Fibroblast of the conjunctiva (primary cell): Measurements from ENCODE around the gene PPP3R1.

Experiments
- DNase-seq: peaks from one replicate; pipeline ENCODE4 v3.0.0-alpha.2; 2010; ENCODE audit warnings: low read depth

The PPP3R1 gene

DNA sequence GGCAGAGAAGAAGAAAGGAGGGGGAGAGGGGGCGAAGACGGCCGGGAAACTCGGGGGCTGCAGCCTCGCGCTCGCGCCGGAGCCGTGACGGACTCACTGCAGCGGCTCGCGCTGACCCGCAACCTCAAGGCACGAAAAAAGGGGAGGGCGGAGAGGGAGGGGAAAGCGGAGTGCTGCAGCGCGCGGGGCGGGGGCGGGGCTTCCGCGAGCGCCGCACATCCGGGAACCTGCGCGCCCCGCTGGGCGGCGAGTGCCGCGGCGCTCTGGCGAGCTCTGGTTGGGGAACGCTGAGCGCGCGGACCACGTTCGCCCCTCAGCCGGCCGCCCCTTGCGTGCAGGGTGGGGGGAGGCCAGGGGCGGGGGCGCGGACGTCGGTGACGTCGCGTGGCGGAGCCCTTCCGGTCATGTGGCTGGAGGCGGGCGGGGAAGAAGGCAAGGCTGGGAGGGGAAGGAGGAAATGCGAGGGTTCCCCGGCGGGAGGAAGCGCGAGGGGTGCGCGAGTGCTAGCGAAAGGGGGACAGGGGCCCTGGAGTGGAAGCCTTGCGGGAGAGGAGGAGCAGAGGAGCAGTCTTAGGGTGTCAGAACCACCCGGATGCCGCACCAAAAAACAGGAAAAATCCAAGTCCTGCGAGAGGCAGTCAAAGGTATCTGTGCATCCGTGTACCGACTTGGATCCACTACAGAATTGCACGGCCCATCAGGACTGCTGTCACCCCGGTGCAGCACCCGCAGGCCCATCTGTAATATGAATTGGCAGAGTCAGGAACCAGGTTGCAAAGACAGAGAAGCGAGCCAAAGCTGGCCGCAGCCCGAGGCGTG is at the start of gene PPP3R1:
Gene PPP3R1 (minus strand): TSS at position 133 of the 819 bp plus-strand sequence. CDS start 405 bp downstream, outside the sequence.
- DNase-seq: peak; percentile 93

GRCh38 chr2:68295516-68295915 is 43.2 kb upstream of the PPP3R1 start:
- DNase-seq: no peak

GRCh38 chr2:68294913-68295312 is 42.6 kb upstream of the PPP3R1 start:
- no peak for DNase-seq

GRCh38 chr2:68294187-68294586 is 41.9 kb upstream of the PPP3R1 start:
- DNase-seq: no peak

- no peak for DNase-seq
Observed at GRCh38 chr2:68293755-68294154, 41.4 kb upstream of the PPP3R1 start.

GRCh38 chr2:68293024-68293423 is 40.7 kb upstream of the PPP3R1 start:
- DNase-seq: no peak

- peak; percentile 10 for DNase-seq
Observed at GRCh38 chr2:68292108-68292710, 39.9 kb upstream of the PPP3R1 start.

DNA sequence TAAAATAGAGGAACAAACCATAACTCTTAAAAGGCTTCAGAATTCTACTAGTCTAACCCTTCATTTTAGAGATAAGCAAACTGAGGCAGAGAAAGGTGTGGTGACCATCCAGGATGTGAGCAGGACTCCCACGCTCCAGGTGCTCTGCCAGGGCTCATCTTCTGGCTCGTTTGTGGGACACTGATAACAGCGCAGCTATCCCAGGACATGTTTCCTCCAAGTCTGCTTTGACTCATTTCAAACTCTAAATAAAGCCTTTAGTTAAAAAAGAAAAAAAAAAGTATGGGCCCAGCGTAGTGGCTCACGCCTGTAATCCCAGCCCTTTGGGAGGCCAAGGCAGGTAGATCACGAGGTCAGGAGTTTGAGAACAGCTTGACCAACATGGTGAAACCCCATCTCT is 39.0 kb upstream of the PPP3R1 start:
- no peak for DNase-seq

DNA sequence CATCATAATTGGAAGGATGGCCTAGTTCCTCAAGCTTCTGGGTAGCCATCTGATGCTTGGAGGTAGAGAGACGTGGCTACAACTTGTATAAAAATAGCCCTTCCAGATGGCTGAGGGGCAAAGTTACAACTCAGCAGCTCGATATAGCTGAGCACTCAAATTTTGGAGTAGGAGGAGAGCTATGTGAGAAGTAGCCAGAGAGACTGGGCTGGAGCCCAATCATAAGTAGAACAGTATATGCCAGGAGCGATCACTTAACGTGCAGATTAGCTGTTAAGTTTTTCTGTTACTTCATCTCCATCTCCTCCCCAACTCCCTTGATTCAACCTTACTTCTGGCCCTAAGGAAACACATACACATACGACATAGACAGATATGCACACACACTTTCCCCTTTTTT is 38.6 kb upstream of the PPP3R1 start:
- DNase-seq: no peak

DNA sequence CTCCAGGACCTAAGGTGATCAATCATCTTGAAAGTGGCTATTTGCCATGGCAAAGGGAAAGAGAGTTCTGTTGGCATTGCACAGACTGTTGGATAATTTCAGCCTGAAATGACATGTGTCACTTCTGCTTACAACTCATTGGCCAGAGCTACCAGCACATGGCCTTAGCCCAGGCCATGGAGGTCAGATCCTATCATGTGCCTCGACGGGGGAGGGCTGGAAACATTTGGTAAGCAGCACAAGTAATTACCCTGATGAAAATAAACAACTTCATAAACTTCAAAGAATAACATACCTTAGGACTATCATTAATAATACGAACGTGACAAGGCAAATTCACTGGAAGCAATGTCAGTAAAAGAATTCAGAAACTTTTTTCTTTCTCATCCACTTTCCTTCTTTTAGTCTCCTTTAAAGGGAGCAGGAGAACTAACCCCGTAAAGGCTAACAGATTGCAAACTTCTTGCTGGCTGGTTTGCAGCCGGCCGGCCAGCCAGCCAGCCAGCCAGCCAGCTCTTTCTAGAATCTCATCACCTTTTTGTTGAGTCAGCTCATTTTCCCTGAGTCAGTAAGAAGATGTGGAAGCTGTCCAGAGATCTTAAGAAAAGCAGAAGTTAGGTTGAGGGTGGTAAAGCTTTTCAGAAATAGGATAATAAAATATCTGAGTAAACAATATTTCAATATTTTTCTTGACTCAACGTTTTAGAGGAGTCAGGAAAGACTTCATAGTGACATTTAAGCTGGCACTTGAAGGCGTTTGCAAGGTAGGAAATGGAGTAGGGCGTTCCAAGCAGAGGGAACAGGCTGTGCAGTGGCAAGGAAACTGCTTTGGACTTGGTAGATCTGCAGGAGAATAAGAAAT is 35.5 kb upstream of the PPP3R1 start:
- peak; percentile 38 for DNase-seq

DNA sequence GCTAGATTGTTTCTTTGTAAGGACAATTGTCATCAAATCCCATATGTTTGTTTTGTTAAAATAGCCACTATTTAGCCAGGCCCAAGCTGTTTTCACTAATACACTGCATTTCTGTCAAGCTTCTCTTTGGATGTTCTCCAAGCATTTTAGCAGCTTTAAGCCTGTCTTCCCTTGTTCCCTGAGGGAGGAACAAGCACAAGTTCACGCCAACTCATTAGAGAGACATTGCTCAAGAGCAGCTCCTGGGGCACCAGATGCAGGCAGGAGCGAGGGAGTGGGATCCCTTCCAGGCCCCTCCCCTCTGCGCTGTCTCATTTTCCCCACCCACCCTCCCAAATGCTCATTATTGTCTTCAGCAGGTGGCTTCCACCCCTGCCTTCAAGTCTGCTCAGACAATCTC is 32.6 kb upstream of the PPP3R1 start:
- peak; percentile 90 for DNase-seq

DNA sequence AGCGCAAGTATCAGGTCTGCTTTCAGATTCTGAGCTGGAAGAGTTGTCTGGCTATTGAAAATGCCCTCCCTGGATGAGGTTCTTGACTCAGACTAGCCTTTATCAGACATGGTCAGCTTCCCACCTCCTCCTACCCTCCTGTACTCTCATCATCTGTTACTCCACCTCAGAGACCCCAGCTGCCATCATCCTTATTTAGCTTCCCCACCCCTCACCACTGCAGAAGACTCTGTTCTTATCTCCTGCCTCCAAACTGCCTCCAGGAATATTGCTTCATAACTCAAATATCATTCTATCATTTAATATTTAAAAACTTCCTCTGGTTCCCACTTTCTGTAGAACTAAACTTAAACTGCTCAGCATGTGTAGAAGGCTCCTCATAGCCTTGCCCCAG is 31.1 kb upstream of the PPP3R1 start:
- no peak for DNase-seq

GRCh38 chr2:68282811-68283418 is 30.6 kb upstream of the PPP3R1 start:
- peak; percentile 14 for DNase-seq

GRCh38 chr2:68280796-68281195 is 28.5 kb upstream of the PPP3R1 start:
- no peak for DNase-seq

- no peak for DNase-seq
Observed at GRCh38 chr2:68280348-68280747, 28.0 kb upstream of the PPP3R1 start.

DNA sequence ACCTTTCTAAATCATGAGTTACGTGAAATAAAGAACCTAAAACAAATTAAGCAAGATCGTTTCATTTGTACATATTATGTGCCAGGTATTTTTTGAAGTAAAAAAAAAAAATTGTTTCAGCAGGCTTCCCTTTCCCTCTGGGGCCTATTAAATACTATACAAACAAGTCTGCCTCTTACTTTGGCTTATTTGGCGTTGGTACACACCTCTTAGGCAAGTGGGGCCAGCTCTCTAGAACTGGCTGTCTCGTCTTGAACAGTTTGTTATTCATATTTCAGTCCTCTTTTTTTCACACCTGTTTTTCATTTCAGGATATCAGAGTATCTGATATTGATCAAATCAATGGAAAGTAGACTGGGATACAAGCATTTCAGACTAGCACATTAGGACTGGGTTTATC is 27.4 kb upstream of the PPP3R1 start:
- no peak for DNase-seq

- DNase-seq: no peak
Observed at GRCh38 chr2:68278169-68278568, 25.8 kb upstream of the PPP3R1 start.

- no peak for DNase-seq
Observed at GRCh38 chr2:68274022-68274421, 21.7 kb upstream of the PPP3R1 start.

DNA sequence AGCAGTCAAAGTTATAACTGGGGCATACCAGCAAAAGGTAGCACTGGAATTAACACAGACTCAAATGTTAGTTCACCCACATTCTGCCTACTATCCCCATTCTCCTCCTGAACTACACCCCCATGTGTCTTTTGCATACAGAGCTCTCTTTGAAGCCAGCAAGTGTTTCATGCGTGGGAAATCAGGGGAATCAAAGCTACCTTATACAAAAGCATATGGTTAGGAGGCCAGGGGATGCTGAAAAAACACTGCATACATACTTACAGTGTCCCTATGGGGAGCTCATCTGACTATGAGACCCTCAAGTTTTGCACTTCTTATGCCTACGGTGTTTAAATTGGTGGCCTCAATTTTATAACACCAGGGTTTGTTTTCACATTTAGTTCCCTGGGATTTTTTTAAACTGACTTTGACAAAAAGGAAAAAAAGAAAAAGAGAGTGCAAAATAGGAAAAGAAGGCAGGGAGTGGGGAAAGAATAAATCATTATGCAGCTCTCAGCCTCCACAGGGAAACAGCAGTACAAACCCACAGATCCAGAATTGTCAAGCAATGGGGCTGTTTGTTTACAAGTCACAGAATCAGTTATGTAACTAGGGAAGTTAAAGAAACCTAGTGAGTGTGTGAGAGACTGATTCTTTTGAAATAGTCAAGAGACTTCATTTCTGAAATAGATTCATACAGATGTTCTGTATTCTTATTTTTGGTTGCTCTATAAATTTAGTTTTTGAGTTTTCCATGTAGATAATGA is 20.1 kb upstream of the PPP3R1 start:
- no peak for DNase-seq

DNA sequence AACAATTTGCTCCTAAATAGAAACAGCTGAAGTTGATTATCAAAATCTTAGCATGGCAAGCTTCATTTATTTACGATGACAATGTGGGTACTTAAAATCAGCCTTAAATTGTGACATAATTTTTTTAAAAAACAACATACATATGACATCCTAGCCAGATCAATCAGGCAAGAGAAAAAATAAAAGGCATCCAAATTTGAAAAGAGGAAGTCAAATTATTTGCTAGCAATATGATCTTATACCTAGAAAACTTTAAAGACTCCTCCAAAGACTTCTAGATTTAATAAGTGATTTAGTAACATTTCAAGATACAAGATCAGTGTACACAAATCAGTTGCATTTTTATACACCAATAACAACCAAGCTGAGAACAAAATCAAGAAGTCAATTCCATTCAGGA is 14.3 kb upstream of the PPP3R1 start:
- DNase-seq: no peak

DNA sequence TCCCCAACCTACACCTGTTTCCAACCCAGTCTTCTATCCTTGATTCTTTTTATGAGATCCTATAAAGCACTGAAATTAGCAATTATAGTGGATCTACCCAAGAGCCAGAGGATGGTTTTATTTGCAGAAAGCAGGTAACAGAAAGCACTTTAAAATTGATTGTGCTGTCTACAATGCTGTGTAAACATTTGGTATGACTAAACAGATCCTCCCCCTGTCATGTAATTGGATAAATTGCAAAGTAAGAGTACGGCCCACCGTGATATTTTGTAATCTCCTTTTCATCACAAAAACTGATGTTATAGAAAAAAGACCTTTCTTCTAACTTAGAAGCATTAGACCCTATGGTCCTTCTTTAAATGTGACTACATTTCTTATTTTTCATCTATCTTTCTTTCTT is 11.3 kb upstream of the PPP3R1 start:
- no peak for DNase-seq

DNA sequence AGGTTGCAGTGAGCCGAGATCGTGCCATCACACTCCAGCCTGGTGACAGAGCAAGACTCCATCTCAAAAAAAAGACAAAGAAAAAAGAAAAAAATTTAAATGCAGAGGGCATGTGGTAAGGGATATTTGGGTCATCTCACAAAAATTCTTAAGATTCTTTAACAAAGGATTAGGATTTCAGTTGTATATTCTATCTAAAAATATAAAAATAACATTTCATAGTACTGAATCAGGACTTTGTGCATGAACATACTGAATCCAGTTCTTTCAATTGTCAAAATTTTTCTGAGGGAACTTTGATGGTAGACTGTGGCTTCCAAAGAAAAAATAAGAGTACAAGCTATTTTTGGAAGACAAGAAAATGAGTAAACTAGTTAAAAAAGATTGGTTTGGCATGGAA is 6.5 kb upstream of the PPP3R1 start:
- DNase-seq: no peak
